SU-DHL-6 (cell line): ENCODE measurements around the gene YPEL4.

ENCODE experiments used
- H2AFZ ChIP-seq: fragments of 200-600 bp; sonication (generic); 2 replicates; pipeline ENCODE4 v1.6.1; 2014; ENCODE audit warnings: low read depth, mild to moderate bottlenecking, moderate library complexity, mixed read lengths, antibody characterized with exemption, low read length; ENCODE audit not compliant: severe bottlenecking
- H3F3A ChIP-seq: fragments of 200-600 bp; shearing (Covaris generic); 2 replicates; pipeline ENCODE4 v1.6.0; 2016; ENCODE audit warnings: antibody characterized with exemption, mild to moderate bottlenecking; ENCODE audit not compliant: insufficient read depth
- H3K27ac ChIP-seq: fragments of 200-600 bp; sonication (generic); 2 replicates; pipeline ENCODE4 v1.5.1; 2016; ENCODE audit warnings: low read depth, mild to moderate bottlenecking, low read length, moderate library complexity, mixed read lengths
- H3K27me3 ChIP-seq: fragments of 200-600 bp; sonication (generic), shearing (Covaris generic); 2 replicates; pipeline ENCODE4 v1.6.0; 2014; ENCODE audit warnings: mild to moderate bottlenecking, low read length
- H3K36me3 ChIP-seq: fragments of 200-600 bp; sonication (generic); 2 replicates; pipeline ENCODE4 v1.6.1; 2014; ENCODE audit warnings: mild to moderate bottlenecking, low read length, mixed read lengths
- H3K4me2 ChIP-seq: fragments of 300-600, 200-600 bp; shearing (Covaris generic), sonication (generic); 2 replicates; pipeline ENCODE4 v1.6.0; 2014; ENCODE audit warnings: low read length, low read depth, mild to moderate bottlenecking; ENCODE audit not compliant: poor library complexity, severe bottlenecking
- H3K4me3 ChIP-seq: fragments of 200-600 bp; sonication (generic); 2 replicates; pipeline ENCODE4 v1.5.1; 2014; ENCODE audit warnings: antibody characterized with exemption, low read length, mild to moderate bottlenecking, mixed read lengths; ENCODE audit not compliant: insufficient read depth, poor library complexity, severe bottlenecking
- H3K79me2 ChIP-seq: fragments of 200-600 bp; sonication (generic); 2 replicates; pipeline ENCODE4 v1.6.1; 2014; ENCODE audit warnings: mild to moderate bottlenecking, low read length, moderate library complexity; ENCODE audit not compliant: insufficient read depth
- H3K9ac ChIP-seq: fragments of 200-600 bp; sonication (generic); 2 replicates; pipeline ENCODE4 v1.7.0; 2014; ENCODE audit warnings: mild to moderate bottlenecking, low read length
- H3K9me2 ChIP-seq: fragments of 200-600 bp; sonication (generic); replicated peaks from 2 replicates; pipeline ENCODE4 v1.6.1; 2014; ENCODE audit warnings: low read length; ENCODE audit not compliant: insufficient read depth
- H3K9me3 ChIP-seq: fragments of 200-600 bp; sonication (generic); 2 replicates; pipeline ENCODE4 v1.6.1; 2014; ENCODE audit warnings: low read length, mixed read lengths; ENCODE audit not compliant: insufficient read depth
- H4K20me1 ChIP-seq: fragments of 200-600 bp; sonication (generic); 2 replicates; pipeline ENCODE4 v1.6.1; 2014; ENCODE audit warnings: low read depth, mild to moderate bottlenecking, antibody characterized with exemption, low read length, moderate library complexity, mixed read lengths
- CTCF ChIP-seq: fragments of 200-600 bp; sonication (generic); IDR thresholded peaks from one replicate; pipeline ENCODE4 v1.5.1; 2017; ENCODE audit warnings: antibody characterized with exemption, mild to moderate bottlenecking, low read length, moderate library complexity; ENCODE audit not compliant: insufficient read depth, poor library complexity, severe bottlenecking
- EZH2phosphoT487 ChIP-seq: fragments of 200-600 bp; sonication (generic), shearing (Covaris generic); conservative IDR thresholded peaks from 2 replicates; pipeline ENCODE4 v1.6.1; 2018; ENCODE audit warnings: mild to moderate bottlenecking, antibody characterized with exemption, low read length, moderate library complexity, mixed read lengths

YPEL4 gene

GRCh38 chr11:57639321-57640067 is 10.2 kb downstream of the YPEL4 start:
- H2AFZ ChIP-seq, result no peak overlapping the region
- no peak overlapping the region for H3K4me2 ChIP-seq
- H3K9ac ChIP-seq, result no peak overlapping the region
- no peaks in the 10 kb centered on the region for H3K79me2 ChIP-seq
- H3K27me3 ChIP-seq, result no peaks in the 10 kb centered on the region
- H3K9me2 ChIP-seq, result no peaks in the 10 kb centered on the region
- H3F3A ChIP-seq, result no peaks in the 10 kb centered on the region
- H3K36me3 ChIP-seq, result no peaks in the 10 kb centered on the region
- TF ChIP-seq CTCF, result no peak
- no peak for TF ChIP-seq EZH2phosphoT487
- no peaks in the 10 kb centered on the region for H3K9me3 ChIP-seq
- H3K27ac ChIP-seq, result no peak overlapping the region
- H4K20me1 ChIP-seq, result no peaks in the 10 kb centered on the region
- no peak overlapping the region for H3K4me3 ChIP-seq

- TF ChIP-seq EZH2phosphoT487 (no peak), CTCF (no peak)
- Histone ChIP-seq H3K27ac (no peak overlapping the region), H3K79me2 (no peaks in the 10 kb centered on the region), H3F3A (no peaks in the 10 kb centered on the region), H3K9me3 (no peaks in the 10 kb centered on the region), H3K36me3 (no peaks in the 10 kb centered on the region), H3K9me2 (no peaks in the 10 kb centered on the region), H3K4me2 (no peak overlapping the region), H4K20me1 (no peaks in the 10 kb centered on the region), H3K27me3 (no peaks in the 10 kb centered on the region), H3K4me3 (no peak overlapping the region), H2AFZ (no peak overlapping the region), H3K9ac (no peak overlapping the region)
Observed at GRCh38 chr11:57638811-57639320, 10.8 kb downstream of the YPEL4 start.

- TF ChIP-seq EZH2phosphoT487 (no peak), CTCF (no peak)
- no peak overlapping the region for H3K9ac ChIP-seq
- no peak overlapping the region for H3K4me3 ChIP-seq
- no peak overlapping the region for H3K4me2 ChIP-seq
- H2AFZ ChIP-seq, result no peak overlapping the region
- no peaks in the 10 kb centered on the region for H3K36me3 ChIP-seq
- H4K20me1 ChIP-seq, result no peaks in the 10 kb centered on the region
- no peaks in the 10 kb centered on the region for H3K79me2 ChIP-seq
- no peaks in the 10 kb centered on the region for H3K9me3 ChIP-seq
- H3K27me3 ChIP-seq, result no peaks in the 10 kb centered on the region
- H3F3A ChIP-seq, result no peaks in the 10 kb centered on the region
- H3K9me2 ChIP-seq, result no peaks in the 10 kb centered on the region
- H3K27ac ChIP-seq, result no peak overlapping the region
Observed at GRCh38 chr11:57638005-57638781, 11.5 kb downstream of the YPEL4 start.
